Upper lobe of right lung (tissue), 1 donor: ENCODE results near the gene PTPN2. TPM values are rescaled to one million over a fixed set of nuclear protein-coding genes. Genes with fewer than 3 reads are reported as not detected.
A peak's percentile ranks its signal among the peaks of the same experiment; 100 is the strongest.
"Not testable (repeated sequence)": the region's sequence is repeated elsewhere in the genome, so short reads cannot be mapped to it uniquely, and the experiment has no call there.

Source experiments
- ATAC-seq: fragments of 200-7000 bp; cut with Tn5 transposase; one replicate; pipeline ENCODE4 v1.9.1; 2020; ENCODE audit warnings: mild to moderate bottlenecking, moderate library complexity
- DNase-seq: peaks from one replicate; pipeline ENCODE4 v3.0.0-alpha.2; 2020
- H3K27ac ChIP-seq: fragments of 200-600 bp; one replicate; pipeline ENCODE4 v1.8.0; 2022
- H3K27me3 ChIP-seq: fragments of 200-600 bp; one replicate; pipeline ENCODE4 v1.8.0; 2022; ENCODE audit warnings: mild to moderate bottlenecking
- H3K36me3 ChIP-seq: fragments of 200-600 bp; one replicate; pipeline ENCODE4 v1.8.0; 2022
- H3K4me1 ChIP-seq: fragments of 200-600 bp; one replicate; pipeline ENCODE4 v1.8.0; 2022
- H3K4me3 ChIP-seq: fragments of 200-600 bp; one replicate; pipeline ENCODE4 v1.8.0; 2022; ENCODE audit warnings: mild to moderate bottlenecking
- H3K9me3 ChIP-seq: fragments of 200-600 bp; one replicate; pipeline ENCODE4 v1.8.0; 2022
- CTCF ChIP-seq: fragments of 200-600 bp; IDR thresholded peaks from one replicate; pipeline ENCODE4 v1.8.0; 2022; ENCODE audit warnings: antibody characterized with exemption
- intact Hi-C: fragments of 100-400 bp; cut with DNase I; formaldehyde crosslinking; loops from one replicate; pipeline ENCODE4 v1.11.0; 2022
- total RNA-seq: library from RNA; stranded (reverse); fragmentation: NEBNext Ultra II Directional; extraction: Animal tissue kit (Norgen Biotek cat#: 25700); gene quantifications from one replicate; pipeline ENCODE4 v1.2.1, GENCODE V29; 2021
- donor health status: DM: no; HTN: yes; CAD: no; lungs with severe emphysema.

The PTPN2 gene
- total RNA-seq, 1 donor from 2014 or later = 53.9 TPM

GRCh38 chr18:12883372-12883683, 709 bp downstream of the PTPN2 start:
- peak overlapping the region; percentile 76 for H3K4me3 ChIP-seq
- no peaks in the 10 kb centered on the region for H3K36me3 ChIP-seq
- ATAC-seq = peak; percentile 33

GRCh38 chr18:12882453-12883371, 1.3 kb downstream of the PTPN2 start:
- DNase-seq (no peak), ATAC-seq (no peak)
- H3K4me1 ChIP-seq = peaks cover 51% of the 10 kb centered on the region
- no peaks in the 10 kb centered on the region for H3K9me3 ChIP-seq
- no peaks in the 10 kb centered on the region for H3K27me3 ChIP-seq
- H3K27ac ChIP-seq = peak overlapping the region; percentile 100
- H3K4me3 ChIP-seq = peak overlapping the region; percentile 76
- TF ChIP-seq CTCF = no peak
- intact Hi-C loops = loop anchor here (10.0 kb wide), 1 partner anchor 58 kb away; no protein-coding TSS in a partner anchor
- H3K36me3 ChIP-seq = no peaks in the 10 kb centered on the region

More at GRCh38 chr18:12883372-12883683, 709 bp downstream of the PTPN2 start:
- DNase-seq = no peak
- peak overlapping the region; percentile 100 for H3K27ac ChIP-seq
- intact Hi-C loops = loop anchor here (10.0 kb wide), 1 partner anchor 59 kb away; no protein-coding TSS in a partner anchor
- no peak for TF ChIP-seq CTCF
- peaks cover 46% of the 10 kb centered on the region for H3K4me1 ChIP-seq
- H3K27me3 ChIP-seq = no peaks in the 10 kb centered on the region
- no peaks in the 10 kb centered on the region for H3K9me3 ChIP-seq

- Histone ChIP-seq H3K9me3 (no peaks in the 10 kb centered on the region), H3K27ac (peak overlapping the region; percentile 63), H3K27me3 (no peaks in the 10 kb centered on the region), H3K4me3 (no peak overlapping the region), H3K36me3 (no peaks in the 10 kb centered on the region), H3K4me1 (peaks cover 51% of the 10 kb centered on the region)
- no peak for DNase-seq
- ATAC-seq = no peak
- no peak for TF ChIP-seq CTCF
- intact Hi-C loops = loop anchor here (10.0 kb wide), 1 partner anchor 56 kb away; no protein-coding TSS in a partner anchor
These were observed 3.5 kb downstream of the PTPN2 start for GRCh38 chr18:12880541-12880910.

GRCh38 chr18:12879840-12880540, 4.0 kb downstream of the PTPN2 start:
- H3K27ac ChIP-seq = peak overlapping the region; percentile 63
- TF ChIP-seq CTCF = no peak
- no peaks in the 10 kb centered on the region for H3K27me3 ChIP-seq
- peak; percentile 39 for ATAC-seq
- intact Hi-C loops = loop anchor here (10.0 kb wide), 1 partner anchor 55 kb away; no protein-coding TSS in a partner anchor
- H3K9me3 ChIP-seq = no peaks in the 10 kb centered on the region
- H3K36me3 ChIP-seq = no peaks in the 10 kb centered on the region
- H3K4me1 ChIP-seq = peaks cover 51% of the 10 kb centered on the region
- DNase-seq = no peak
- H3K4me3 ChIP-seq = no peak overlapping the region

- ATAC-seq, H3K27me3 ChIP-seq, H3K27ac ChIP-seq, H3K9me3 ChIP-seq, H3K36me3 ChIP-seq, H3K4me3 ChIP-seq, DNase-seq, intact Hi-C loops: not testable (repeated sequence)
- peaks cover 20% of the 10 kb centered on the region for H3K4me1 ChIP-seq
These were observed 9.0 kb downstream of the PTPN2 start for GRCh38 chr18:12874992-12875391.

- DNase-seq, H3K27me3 ChIP-seq, H3K9me3 ChIP-seq, H3K36me3 ChIP-seq, H3K27ac ChIP-seq, intact Hi-C loops, H3K4me3 ChIP-seq, ATAC-seq: not testable (repeated sequence)
- peaks cover 13% of the 10 kb centered on the region for H3K4me1 ChIP-seq
These were observed 10.0 kb downstream of the PTPN2 start for GRCh38 chr18:12873961-12874567.
